GM10266 (cell line): ENCODE measurements around the gene MAF.

Experiments used
- DNase-seq: peaks from one replicate; pipeline ENCODE4 v3.0.0; 2012; ENCODE audit errors: extremely low spot score
- CTCF ChIP-seq: IDR thresholded peaks from 2 replicates; pipeline ENCODE4 v1.5.1; 2012; ENCODE audit warnings: mild to moderate bottlenecking, low read depth; ENCODE audit not compliant: control insufficient read depth, insufficient read depth; ENCODE audit errors: missing control alignments

MAF gene

GRCh38 chr16:79640513-79641360 lies 40.2 kb upstream of the MAF start:
- DNase-seq: no peak
- no peak for TF ChIP-seq CTCF

- TF ChIP-seq CTCF: no peak
- no peak for DNase-seq
These were observed 39.2 kb upstream of the MAF start for GRCh38 chr16:79639576-79640311.

- DNase-seq: no peak
- no peak for TF ChIP-seq CTCF
These were observed 37.8 kb upstream of the MAF start for GRCh38 chr16:79638386-79638785.

GRCh38 chr16:79635488-79635887 lies 35.0 kb upstream of the MAF start:
- DNase-seq: no peak
- TF ChIP-seq CTCF: no peak

- TF ChIP-seq CTCF: no peak
- no peak for DNase-seq
These were observed 33.8 kb upstream of the MAF start for GRCh38 chr16:79634298-79634697.

- no peak for TF ChIP-seq CTCF
- no peak for DNase-seq
These were observed 31.8 kb upstream of the MAF start for GRCh38 chr16:79632289-79632688.

GRCh38 chr16:79628988-79629387 lies 28.5 kb upstream of the MAF start:
- TF ChIP-seq CTCF: no peak
- no peak for DNase-seq
